GM12892 (cell line): ENCODE results near the gene CD33.

Experiments
- POLR2AphosphoS5 ChIP-seq: IDR thresholded peaks from 2 replicates; pipeline ENCODE4 v1.6.1; 2011; ENCODE audit warnings: low read depth, low read length, control low read depth
- TAF1 ChIP-seq: IDR thresholded peaks from 2 replicates; pipeline ENCODE4 v1.6.1; 2011; ENCODE audit warnings: low read depth, mild to moderate bottlenecking, control low read depth, low read length, borderline replicate concordance

GRCh38 chr19:51179256-51179655 is 45.6 kb upstream of the CD33 start:
- no peak for TF ChIP-seq POLR2AphosphoS5
- TF ChIP-seq TAF1: no peak
